ENCODE measurements around the gene UQCC3.

GRCh38 chr11:62702246-62702645 is 30.8 kb downstream of the UQCC3 start:
- TF ChIP-seq POLR2AphosphoS5 (IDR thresholded peaks at IDR 0.05; ENCODE audit: low read depth, low read length) (no peak), FOXP2 (optimal IDR thresholded peaks at IDR 0.05; ENCODE audit: borderline replicate concordance, extremely low read depth, extremely low read length, insufficient read depth) (no peak), SIN3A (IDR thresholded peaks at IDR 0.05; ENCODE audit: borderline replicate concordance, insufficient read depth, low read length) (no peak), REST (IDR thresholded peaks at IDR 0.05; ENCODE audit: insufficient read depth in 1 of 2, low read depth in 2 of 2, low read length in 2 of 2) (no peak)

Data from PFSK-1 (cell line).